H1 (cell line): Measurements from ENCODE around the gene MSL3B.

ENCODE experiments used
- CTCF ChIA-PET: fragments of 300-600 bp; sonication (Branson Sonifier 250); formaldehyde crosslinking; loops from one replicate; lab custom pipeline; 2021; ENCODE audit not compliant: partially characterized antibody; lab: Charles Lee
- POLR2A ChIA-PET: fragments of 300-600 bp; sonication (Branson Sonifier 250); formaldehyde crosslinking; loops from one replicate; lab custom pipeline; 2021; ENCODE audit warnings: inconsistent platforms; ENCODE audit not compliant: partially characterized antibody; lab: Charles Lee
- DNase-seq, 2 experiments: peaks; one replicate each; pipeline versions ENCODE4 v3.0.0 to v3.0.0-alpha.2; 2010 to 2022; ENCODE audit warnings: low spot score in 2 of 2, low read depth in 1 of 2, mixed read lengths in 1 of 2
- FAIRE-seq: peaks from 2 replicates; lab custom pipeline; 2011; peaks lifted over from hg19 to GRCh38; lab: Jason Lieb, UNC
- H2AFZ ChIP-seq: 2 replicates; pipeline ENCODE4 v1.8.1; 2012; ENCODE audit warnings: low read length, inconsistent platforms
- H2AK5ac ChIP-seq: 2 replicates; pipeline ENCODE4 v1.6.1; 2013; ENCODE audit warnings: low read depth, low read length
- H2BK120ac ChIP-seq: replicated peaks from 2 replicates; pipeline ENCODE3; 2013; ENCODE audit warnings: low read depth, low read length, inconsistent platforms
- H2BK12ac ChIP-seq: 2 replicates; pipeline ENCODE4 v1.6.1; 2013; ENCODE audit warnings: low read depth, low read length
- H2BK15ac ChIP-seq: 2 replicates; pipeline ENCODE4 v1.6.1; 2013; ENCODE audit warnings: low read length
- H2BK20ac ChIP-seq: 2 replicates; pipeline ENCODE4 v1.6.1; 2013; ENCODE audit warnings: low read length
- H2BK5ac ChIP-seq: 2 replicates; pipeline ENCODE4 v1.6.1; 2013; ENCODE audit warnings: low read depth, low read length
- H3K14ac ChIP-seq: 2 replicates; pipeline ENCODE4 v1.6.1; 2013; ENCODE audit warnings: inconsistent platforms; ENCODE audit not compliant: insufficient read length
- H3K18ac ChIP-seq: 2 replicates; pipeline ENCODE4 v1.6.1; 2013; ENCODE audit warnings: low read length; ENCODE audit errors: extremely low read depth
- H3K23ac ChIP-seq: 2 replicates; pipeline ENCODE4 v1.6.1; 2013; ENCODE audit warnings: inconsistent platforms; ENCODE audit not compliant: insufficient read length
- H3K23me2 ChIP-seq: 2 replicates; pipeline ENCODE4 v1.6.1; 2013; ENCODE audit warnings: low read depth, low read length
- H3K27ac ChIP-seq: 2 replicates; pipeline ENCODE4 v1.6.1; 2011; ENCODE audit warnings: low read depth, low read length, inconsistent platforms
- H3K27me3 ChIP-seq, 4 experiments: replicated peaks in 1 of 4; 1 replicate in 1 of 4; 2 replicates in 3 of 4; pipeline versions ENCODE4 v1.6.1 to v1.8.1; 2011 to 2013; ENCODE audit warnings: low read length in 3 of 4, mild to moderate bottlenecking in 3 of 4, inconsistent platforms in 2 of 4, mixed read lengths in 2 of 4, moderate library complexity in 1 of 4; ENCODE audit not compliant: control insufficient read depth in 3 of 4, insufficient read depth in 3 of 4; ENCODE audit errors: extremely low read depth in 1 of 4
- H3K36me3 ChIP-seq, 4 experiments: 2 replicates each; pipeline versions ENCODE4 v1.6.1 to v1.8.1; 2011 to 2013; ENCODE audit warnings: mild to moderate bottlenecking in 4 of 4, low read length in 3 of 4, moderate library complexity in 2 of 4, control low read depth in 1 of 4, inconsistent platforms in 1 of 4; ENCODE audit not compliant: insufficient read depth in 4 of 4, control insufficient read depth in 2 of 4
- H3K4ac ChIP-seq: replicated peaks from 2 replicates; pipeline ENCODE3; 2013; ENCODE audit warnings: low read length, low read depth, mixed read lengths, inconsistent platforms; ENCODE audit not compliant: insufficient read length
- H3K4me1 ChIP-seq, 4 experiments: replicated peaks in 1 of 4; 1 replicate in 1 of 4; 2 replicates in 3 of 4; pipeline versions ENCODE4 v1.6.1 to v1.8.1; 2011 to 2013; ENCODE audit warnings: low read length in 3 of 4, inconsistent platforms in 2 of 4, mixed read lengths in 1 of 4; ENCODE audit not compliant: insufficient read depth in 4 of 4, control insufficient read depth in 3 of 4
- H3K4me2 ChIP-seq, 2 experiments: 2 replicates each; pipeline versions ENCODE4 v1.6.1 to v1.8.1; 2011 to 2013; ENCODE audit warnings: low read depth in 2 of 2, low read length in 2 of 2, control low read depth in 1 of 2, inconsistent platforms in 1 of 2, mild to moderate bottlenecking in 1 of 2; ENCODE audit not compliant: insufficient read depth in 1 of 2
- H3K4me3 ChIP-seq, 4 experiments: fragments of 200-600, 300-600 bp in 1 of 4; sonication (generic), shearing (Covaris generic), sonication (Bioruptor Twin) in 1 of 4; 2 replicates each; pipeline versions ENCODE4 v1.5.1 to v1.8.1; 2011 to 2016; ENCODE audit warnings: low read length in 4 of 4, low read depth in 3 of 4, control low read depth in 2 of 4, inconsistent platforms in 2 of 4, mild to moderate bottlenecking in 2 of 4, mixed read lengths in 1 of 4, moderate library complexity in 1 of 4; ENCODE audit not compliant: insufficient read depth in 2 of 4; ENCODE audit errors: extremely low read depth in 1 of 4
- H3K56ac ChIP-seq: replicated peaks from 2 replicates; pipeline ENCODE3; 2013; ENCODE audit warnings: low read depth, mild to moderate bottlenecking, mixed read lengths, low read length, inconsistent platforms; ENCODE audit not compliant: insufficient read length
- H3K79me1 ChIP-seq: 2 replicates; pipeline ENCODE4 v1.6.1; 2013; ENCODE audit warnings: low read depth, low read length, control low read depth
- H3K79me2 ChIP-seq, 2 experiments: 2 replicates each; pipeline versions ENCODE4 v1.6.1 to v1.8.1; 2012 to 2013; ENCODE audit warnings: low read length in 2 of 2, mild to moderate bottlenecking in 2 of 2, inconsistent platforms in 1 of 2; ENCODE audit not compliant: insufficient read depth in 2 of 2, control insufficient read depth in 1 of 2
- H3K9ac ChIP-seq, 4 experiments: replicated peaks in 1 of 4; 1 replicate in 1 of 4; 2 replicates in 3 of 4; pipeline versions ENCODE4 v1.6.1 to v1.8.1; 2011 to 2013; ENCODE audit warnings: low read depth in 3 of 4, low read length in 3 of 4, control low read depth in 2 of 4, mild to moderate bottlenecking in 2 of 4, moderate library complexity in 2 of 4, inconsistent platforms in 1 of 4; ENCODE audit errors: extremely low read depth in 1 of 4
- H3K9me3 ChIP-seq, 2 experiments: 2 replicates each; pipeline versions ENCODE4 v1.6.1 to v1.8.1; 2012 to 2013; ENCODE audit warnings: mild to moderate bottlenecking in 2 of 2, moderate library complexity in 2 of 2, control low read depth in 1 of 2, inconsistent platforms in 1 of 2, low read depth in 1 of 2, low read length in 1 of 2, mixed read lengths in 1 of 2; ENCODE audit not compliant: insufficient read depth in 2 of 2
- H4K20me1 ChIP-seq, 2 experiments: replicated peaks in 1 of 2; 2 replicates each; pipeline versions ENCODE3 to v1.8.1; 2011 to 2013; ENCODE audit warnings: inconsistent platforms in 2 of 2, low read length in 2 of 2, mild to moderate bottlenecking in 1 of 2; ENCODE audit not compliant: insufficient read depth in 2 of 2, control insufficient read depth in 1 of 2
- H4K5ac ChIP-seq: 2 replicates; pipeline ENCODE4 v1.6.1; 2013; ENCODE audit warnings: low read length, low read depth, mixed read lengths, inconsistent platforms; ENCODE audit not compliant: insufficient read length
- H4K8ac ChIP-seq: 2 replicates; pipeline ENCODE4 v1.8.0; 2013; ENCODE audit warnings: mild to moderate bottlenecking, moderate library complexity, low read length, inconsistent platforms; ENCODE audit not compliant: insufficient read depth; ENCODE audit errors: extremely low read depth
- H4K91ac ChIP-seq: replicated peaks from 2 replicates; pipeline ENCODE3; 2013; ENCODE audit warnings: low read length, mixed read lengths, inconsistent platforms; ENCODE audit not compliant: insufficient read length
- CBX8 ChIP-seq: fragments of 300-800, 300-1000 bp; sonication (generic); IDR thresholded peaks from 2 replicates; pipeline ENCODE4 v1.7.1; 2016; ENCODE audit warnings: low read depth, low read length, borderline replicate concordance
- JUN ChIP-seq: IDR thresholded peaks from 2 replicates; pipeline ENCODE4 v1.6.1; 2011; ENCODE audit warnings: low read depth, mild to moderate bottlenecking, improper control_type of control experiment, low read length
- NRF1 ChIP-seq: IDR thresholded peaks from 2 replicates; pipeline ENCODE4 v1.6.1; 2011; ENCODE audit warnings: mild to moderate bottlenecking, low read depth, low read length, improper control_type of control experiment
- RBBP5 ChIP-seq: IDR thresholded peaks from 2 replicates; pipeline ENCODE4 v1.7.1; 2012; ENCODE audit warnings: low read depth, mild to moderate bottlenecking, inconsistent platforms, low read length, moderate library complexity, borderline replicate concordance
- RXRA ChIP-seq: IDR thresholded peaks from 2 replicates; pipeline ENCODE4 v1.6.1; 2011; ENCODE audit warnings: low read depth, mild to moderate bottlenecking, low read length, moderate library complexity; ENCODE audit not compliant: insufficient read depth
- SRF ChIP-seq: IDR thresholded peaks from 2 replicates; pipeline ENCODE4 v1.6.1; 2011; ENCODE audit warnings: mild to moderate bottlenecking, low read depth, low read length, moderate library complexity
- WGBS, 2 experiments: shearing (Covaris generic) in 1 of 2; methylation state at CpG; one replicate each; pipeline versions ENCODE4 v1.1.6 to v1.1.7; 2013 to 2015; ENCODE audit warnings: low lambda C conversion rate in 2 of 2, mixed read lengths in 2 of 2, inconsistent platforms in 1 of 2, low coverage in 1 of 2, missing lambda C conversion rate in 1 of 2; ENCODE audit not compliant: insufficient replicate concordance in 2 of 2, insufficient coverage in 1 of 2, insufficient read length in 1 of 2; ENCODE audit errors: extremely low coverage in 1 of 2, missing lambda C conversion rate in 1 of 2; 5-methylcytosine and 5-hydroxymethylcytosine counted together

Gene MSL3B

DNA sequence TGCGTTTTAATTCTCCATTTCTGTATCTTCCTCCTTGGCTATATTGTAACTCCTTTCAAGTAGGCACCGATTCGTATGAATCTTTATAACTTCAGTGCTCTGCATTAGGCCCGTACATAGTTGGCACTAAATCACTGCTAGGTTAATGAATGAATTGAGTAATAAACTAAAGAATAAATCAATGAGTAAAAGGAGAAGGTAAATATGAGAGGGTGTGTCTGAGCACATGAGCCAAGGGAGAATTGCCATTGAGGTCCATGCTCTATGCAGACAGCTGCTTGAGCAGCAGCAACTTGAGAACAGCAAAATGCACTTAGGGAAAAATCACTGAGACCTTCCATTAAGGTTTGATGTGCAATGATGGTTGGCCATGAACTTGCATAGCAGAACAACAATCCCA lies 37.8 kb upstream of the MSL3B start:
- FAIRE-seq (no peak), DNase-seq (no peak)
- H2BK15ac ChIP-seq = no peak overlapping the region
- H4K20me1 ChIP-seq = no peaks in the 10 kb centered on the region
- H3K79me2 ChIP-seq = 0 out of 4 replicates have a peak, but pooled peaks cover 0 to 2% of the 10 kb centered on the region in 2 experiments
- H4K91ac ChIP-seq = no peak overlapping the region
- H3K9ac ChIP-seq = no peak overlapping the region
- no peaks in the 10 kb centered on the region for H3K9me3 ChIP-seq
- H4K8ac ChIP-seq = no peak overlapping the region
- no peak overlapping the region for H3K4me2 ChIP-seq
- TF ChIP-seq NRF1 = no peak
- TF ChIP-seq CBX8 = no peak
- TF ChIP-seq RBBP5 = no peak
- TF ChIP-seq JUN = no peak
- TF ChIP-seq RXRA = no peak
- no peak for TF ChIP-seq SRF
- H3K18ac ChIP-seq = no peak overlapping the region
- no peak overlapping the region for H2AFZ ChIP-seq
- CTCF ChIA-PET = no interaction called here
- H3K27ac ChIP-seq = no peak overlapping the region
- no peaks in the 10 kb centered on the region for H3K36me3 ChIP-seq
- no peaks in the 10 kb centered on the region; the same call in 1 of the 2 replicates for H3K23me2 ChIP-seq
- H3K4me3 ChIP-seq = no peak overlapping the region
- no peak overlapping the region for H2BK12ac ChIP-seq
- H3K27me3 ChIP-seq = no peaks in the 10 kb centered on the region
- no peak overlapping the region for H2AK5ac ChIP-seq
- no peak overlapping the region for H2BK5ac ChIP-seq
- no peak overlapping the region for H4K5ac ChIP-seq
- H3K23ac ChIP-seq = no peak overlapping the region
- no peak overlapping the region for H3K56ac ChIP-seq
- no peak overlapping the region for H2BK20ac ChIP-seq
- H2BK120ac ChIP-seq = no peak overlapping the region
- no peak overlapping the region for H3K14ac ChIP-seq
- 93% methylated on average over 4 of the region's 4 CpGs; no CpG with 5 or more reads in 1 of the 2 experiments for WGBS, 2 experiments
- H3K4me1 ChIP-seq = no peaks in the 10 kb centered on the region
- H3K4ac ChIP-seq = no peak overlapping the region
- POLR2A ChIA-PET = no interaction called here
- H3K79me1 ChIP-seq = no peaks in the 10 kb centered on the region
